ENCODE data around the gene PCLO. TPM values are rescaled to one million over a fixed set of nuclear protein-coding genes. Genes with fewer than 3 reads are reported as not detected.

PCLO gene
- polyA plus RNA-seq, 1 donor (not counting 4 experiments of a cell fraction or from before 2014, with no cell fraction given): 1.8 TPM

GRCh38 chr7:82950436-82950835 is 212.2 kb downstream of the PCLO start:
- Histone ChIP-seq H3K36me3 (ENCODE audit: control insufficient read depth in 2 of 2, extremely low read depth in 1 of 2, insufficient read depth in 2 of 2, low read length in 2 of 2) (no peaks in the 10 kb centered on the region), H3K79me2 (ENCODE audit: control insufficient read depth, insufficient read depth, low read length) (no peaks in the 10 kb centered on the region), H3K4me1 (ENCODE audit: control insufficient read depth, extremely low read depth, insufficient read depth, low read length) (no peaks in the 10 kb centered on the region), H3K9ac (ENCODE audit: control insufficient read depth, extremely low read depth, insufficient read depth, low read length) (no peak overlapping the region), H3K4me2 (ENCODE audit: control insufficient read depth, extremely low read depth, insufficient read depth, low read depth, low read length) (no peak overlapping the region), H3K27me3 (ENCODE audit: control insufficient read depth, extremely low read depth, insufficient read depth, low read length) (no peaks in the 10 kb centered on the region), H3K4me3 (ENCODE audit: control insufficient read depth in 2 of 3, extremely low read depth in 1 of 3, insufficient read depth in 2 of 3, low read depth in 1 of 3, low read length in 3 of 3) (no peak overlapping the region), H4K20me1 (ENCODE audit: control insufficient read depth, extremely low read depth, insufficient read depth, low read length) (no peaks in the 10 kb centered on the region), H3K27ac (ENCODE audit: control insufficient read depth, insufficient read depth, low read length) (no peak overlapping the region), H3K9me1 (ENCODE audit: control insufficient read depth, extremely low read depth, insufficient read depth, low read length) (no peaks in the 10 kb centered on the region), H3K9me3 (ENCODE audit: control insufficient read depth, low read depth, low read length) (no peaks in the 10 kb centered on the region), H2AFZ (ENCODE audit: control insufficient read depth, low read length) (no peak overlapping the region)
- TF ChIP-seq EZH2 (IDR thresholded peaks at IDR 0.05; ENCODE audit: low read length): no peak
- TF ChIP-seq CTCF (optimal IDR thresholded peaks at IDR 0.05 in 1 of 3, IDR thresholded peaks at IDR 0.05 in 1 of 3, conservative IDR thresholded peaks at IDR 0.05 in 1 of 3; ENCODE audit: extremely low read depth in 1 of 3, insufficient read depth in 2 of 3, low read length in 3 of 3): no peak
- dilution Hi-C loops (cut with MboI; ENCODE audit: extremely low pct_ligation_motif_present, low sequenced_read_pairs): no loop called here
- no peak for FAIRE-seq
- DNase-seq (ENCODE audit: low read depth, low spot score): no peak

- H3K4me2 ChIP-seq (ENCODE audit: control insufficient read depth, extremely low read depth, insufficient read depth, low read depth, low read length): no peak overlapping the region
Measured at GRCh38 chr7:82945480-82945879, 217.2 kb downstream of the PCLO start.

More at GRCh38 chr7:82945480-82945879, 217.2 kb downstream of the PCLO start:
- no peaks in the 10 kb centered on the region for H3K4me1 ChIP-seq (ENCODE audit: control insufficient read depth, extremely low read depth, insufficient read depth, low read length)
- no peaks in the 10 kb centered on the region for H4K20me1 ChIP-seq (ENCODE audit: control insufficient read depth, extremely low read depth, insufficient read depth, low read length)
- H3K36me3 ChIP-seq (ENCODE audit: control insufficient read depth in 2 of 2, extremely low read depth in 1 of 2, insufficient read depth in 2 of 2, low read length in 2 of 2): no peaks in the 10 kb centered on the region
- H3K9ac ChIP-seq (ENCODE audit: control insufficient read depth, extremely low read depth, insufficient read depth, low read length): no peak overlapping the region
- DNase-seq (ENCODE audit: low read depth, low spot score) (no peak), FAIRE-seq (no peak)
- no peaks in the 10 kb centered on the region for H3K79me2 ChIP-seq (ENCODE audit: control insufficient read depth, insufficient read depth, low read length)
- no peaks in the 10 kb centered on the region for H3K9me1 ChIP-seq (ENCODE audit: control insufficient read depth, extremely low read depth, insufficient read depth, low read length)
- no peaks in the 10 kb centered on the region for H3K27me3 ChIP-seq (ENCODE audit: control insufficient read depth, extremely low read depth, insufficient read depth, low read length)
- H2AFZ ChIP-seq (ENCODE audit: control insufficient read depth, low read length): no peak overlapping the region
- dilution Hi-C loops (cut with MboI; ENCODE audit: extremely low pct_ligation_motif_present, low sequenced_read_pairs): no loop called here
- no peaks in the 10 kb centered on the region for H3K9me3 ChIP-seq (ENCODE audit: control insufficient read depth, low read depth, low read length)
- H3K4me3 ChIP-seq (ENCODE audit: control insufficient read depth in 2 of 3, extremely low read depth in 1 of 3, insufficient read depth in 2 of 3, low read depth in 1 of 3, low read length in 3 of 3): no peak overlapping the region
- TF ChIP-seq CTCF (optimal IDR thresholded peaks at IDR 0.05 in 1 of 3, IDR thresholded peaks at IDR 0.05 in 1 of 3, conservative IDR thresholded peaks at IDR 0.05 in 1 of 3; ENCODE audit: extremely low read depth in 1 of 3, insufficient read depth in 2 of 3, low read length in 3 of 3) (no peak), EZH2 (IDR thresholded peaks at IDR 0.05; ENCODE audit: low read length) (no peak)
- no peak overlapping the region for H3K27ac ChIP-seq (ENCODE audit: control insufficient read depth, insufficient read depth, low read length)

Measured in keratinocyte (primary cell).